Stimulated activated naive CD8-positive, alpha-beta T cell treated with anti-CD3 and anti-CD28 coated beads, Interleukin-15, amount 100 ng/mL, for 72 hours (primary cell): ENCODE results near the gene PLEKHS1.
"Not testable (repeated sequence)": the region's sequence is repeated elsewhere in the genome, so short reads cannot be mapped to it uniquely, and the experiment has no call there.

Source experiments
- ATAC-seq: fragments of 150-1000 bp; cut with Tn5 transposase; 2 replicates; pipeline ENCODE4 v1.10.0; 2021; ENCODE audit warnings: mild to moderate bottlenecking, moderate library complexity
- DNase-seq, 2 donors: peaks; one replicate each; pipeline ENCODE4 v3.0.0; 2021 to 2022
- H3K27ac Mint-ChIP-seq, 2 donors: one replicate each; pipeline ENCODE4 v1.8.0; 2022; ENCODE audit warnings: mild to moderate bottlenecking in 2 of 2, mixed read lengths in 2 of 2, moderate library complexity in 2 of 2
- H3K27me3 Mint-ChIP-seq: one replicate; pipeline ENCODE4 v1.8.0; 2022; ENCODE audit warnings: mixed read lengths
- H3K4me1 Mint-ChIP-seq: one replicate; pipeline ENCODE4 v1.8.0; 2022; ENCODE audit warnings: mild to moderate bottlenecking, mixed read lengths
- H3K4me3 Mint-ChIP-seq, 2 donors: one replicate each; pipeline ENCODE4 v1.8.0; 2022; ENCODE audit warnings: mild to moderate bottlenecking in 2 of 2, mixed read lengths in 2 of 2, moderate library complexity in 1 of 2
- H3K9me3 Mint-ChIP-seq, 2 donors: one replicate each; pipeline ENCODE4 v1.8.0; 2022; ENCODE audit warnings: mixed read lengths in 2 of 2

Gene PLEKHS1

GRCh38 chr10:113808168-113808567, 56.7 kb downstream of the PLEKHS1 start:
- no peak overlapping the region for H3K27ac Mint-ChIP-seq
- DNase-seq (no peak), ATAC-seq (no peak)
- H3K4me1 Mint-ChIP-seq: no peaks in the 10 kb centered on the region
- H3K4me3 Mint-ChIP-seq: no peak overlapping the region
- peaks cover 6 to 10% of the 10 kb centered on the region in 2 donors for H3K9me3 Mint-ChIP-seq
- H3K27me3 Mint-ChIP-seq: peaks cover 50% of the 10 kb centered on the region

GRCh38 chr10:113814700-113815099, 63.2 kb downstream of the PLEKHS1 start:
- not testable (repeated sequence) for ATAC-seq, H3K4me1 Mint-ChIP-seq, H3K4me3 Mint-ChIP-seq, H3K27ac Mint-ChIP-seq, H3K9me3 Mint-ChIP-seq, DNase-seq
- H3K27me3 Mint-ChIP-seq: peaks cover 28% of the 10 kb centered on the region

GRCh38 chr10:113819989-113820388, 68.5 kb downstream of the PLEKHS1 start:
- DNase-seq (no peak), ATAC-seq (no peak)
- H3K4me1 Mint-ChIP-seq: no peaks in the 10 kb centered on the region
- H3K27ac Mint-ChIP-seq: no peak overlapping the region
- no peaks in the 10 kb centered on the region for H3K27me3 Mint-ChIP-seq
- H3K4me3 Mint-ChIP-seq: no peak overlapping the region
- no peaks in the 10 kb centered on the region for H3K9me3 Mint-ChIP-seq

- no peak overlapping the region for H3K4me3 Mint-ChIP-seq
- no peaks in the 10 kb centered on the region for H3K9me3 Mint-ChIP-seq
- no peaks in the 10 kb centered on the region for H3K27me3 Mint-ChIP-seq
- peak; percentile 33 for ATAC-seq
- H3K4me1 Mint-ChIP-seq: no peaks in the 10 kb centered on the region
- DNase-seq: no peak
- H3K27ac Mint-ChIP-seq: no peak overlapping the region
These were observed 69.0 kb downstream of the PLEKHS1 start for GRCh38 chr10:113820507-113820906.

GRCh38 chr10:113821306-113821705, 69.8 kb downstream of the PLEKHS1 start:
- not testable (repeated sequence) for H3K27ac Mint-ChIP-seq, ATAC-seq, H3K27me3 Mint-ChIP-seq

GRCh38 chr10:113822174-113822573, 70.7 kb downstream of the PLEKHS1 start:
- Mint-ChIP-seq H3K4me3 (no peak overlapping the region), H3K27me3 (no peaks in the 10 kb centered on the region), H3K9me3 (no peaks in the 10 kb centered on the region), H3K27ac (no peak overlapping the region), H3K4me1 (no peaks in the 10 kb centered on the region)
- no peak for ATAC-seq
- no peak for DNase-seq

More at GRCh38 chr10:113821306-113821705, 69.8 kb downstream of the PLEKHS1 start:
- not testable (repeated sequence) for H3K4me3 Mint-ChIP-seq, H3K9me3 Mint-ChIP-seq, DNase-seq, H3K4me1 Mint-ChIP-seq

GRCh38 chr10:113823389-113823788, 71.9 kb downstream of the PLEKHS1 start:
- no peak overlapping the region for H3K4me3 Mint-ChIP-seq
- DNase-seq (no peak), ATAC-seq (no peak)
- no peak overlapping the region for H3K27ac Mint-ChIP-seq
- H3K4me1 Mint-ChIP-seq: no peaks in the 10 kb centered on the region
- no peaks in the 10 kb centered on the region for H3K27me3 Mint-ChIP-seq
- H3K9me3 Mint-ChIP-seq: no peaks in the 10 kb centered on the region

GRCh38 chr10:113825791-113826190, 74.3 kb downstream of the PLEKHS1 start:
- no peaks in the 10 kb centered on the region for H3K4me1 Mint-ChIP-seq
- no peak for DNase-seq
- H3K9me3 Mint-ChIP-seq: no peaks in the 10 kb centered on the region

GRCh38 chr10:113828567-113828966, 77.1 kb downstream of the PLEKHS1 start:
- H3K9me3 Mint-ChIP-seq, H3K4me1 Mint-ChIP-seq, H3K27me3 Mint-ChIP-seq, DNase-seq, H3K4me3 Mint-ChIP-seq, ATAC-seq: not testable (repeated sequence)
- peak overlapping the region in 1 of 2 donors; percentile 4 for H3K27ac Mint-ChIP-seq

More at GRCh38 chr10:113825791-113826190, 74.3 kb downstream of the PLEKHS1 start:
- H3K27me3 Mint-ChIP-seq: no peaks in the 10 kb centered on the region
- no peak overlapping the region for H3K4me3 Mint-ChIP-seq
- no peak for ATAC-seq
- no peak overlapping the region for H3K27ac Mint-ChIP-seq
